Activated CD8-positive, alpha-beta T cell treated with anti-CD3 and anti-CD28 coated beads for 36 hours (primary cell): ENCODE measurements around the gene EFHC1. TPM values are rescaled to one million over a fixed set of nuclear protein-coding genes. Genes with fewer than 3 reads are reported as not detected.

Experiments used
- ATAC-seq: fragments of 200-7000 bp; cut with Tn5 transposase; one replicate; pipeline ENCODE4 v1.10.0; 2021; ENCODE audit warnings: mild to moderate bottlenecking, moderate library complexity
- CTCF ChIA-PET: fragments of 350-600 bp; sonication (Branson Sonifier 250); formaldehyde crosslinking; loops from one replicate; lab custom pipeline; 2021; ENCODE audit warnings: antibody characterized with exemption; lab: Charles Lee
- POLR2A ChIA-PET: fragments of 350-600 bp; sonication (Branson Sonifier 250); formaldehyde crosslinking; loops from one replicate; lab custom pipeline; 2021; ENCODE audit warnings: antibody characterized with exemption; lab: Charles Lee
- DNase-seq: peaks from one replicate; pipeline ENCODE4 v3.0.0-alpha.2; 2020
- H3K27ac Mint-ChIP-seq: one replicate; pipeline ENCODE4 v1.8.0; 2021; ENCODE audit warnings: mild to moderate bottlenecking, mixed read lengths
- H3K27me3 Mint-ChIP-seq: one replicate; pipeline ENCODE4 v1.8.0; 2021; ENCODE audit warnings: mixed read lengths
- H3K36me3 Mint-ChIP-seq: one replicate; pipeline ENCODE4 v1.8.0; 2021; ENCODE audit warnings: low read depth, mixed read lengths
- H3K4me1 Mint-ChIP-seq: one replicate; pipeline ENCODE4 v1.8.0; 2021; ENCODE audit warnings: low read depth, mixed read lengths
- H3K4me3 Mint-ChIP-seq: one replicate; pipeline ENCODE4 v1.8.0; 2021; ENCODE audit warnings: mild to moderate bottlenecking, moderate library complexity, mixed read lengths
- H3K9me3 Mint-ChIP-seq: one replicate; pipeline ENCODE4 v1.8.0; 2021; ENCODE audit warnings: mixed read lengths
- CTCF ChIP-seq: fragments of 200-600 bp; IDR thresholded peaks from one replicate; pipeline ENCODE4 v1.8.0; 2022; ENCODE audit warnings: antibody characterized with exemption, mild to moderate bottlenecking
- intact Hi-C: fragments of 100-400 bp; cut with micrococcal nuclease; formaldehyde crosslinking; loops from one replicate; pipeline ENCODE4 v1.10.0; 2022
- total RNA-seq, 2 experiments: library from RNA; stranded (reverse); gene quantifications; one replicate each; pipeline ENCODE4 v1.2.3, GENCODE V29; 2021

EFHC1 gene
- total RNA-seq, 2 experiments from 2014 or later: 1.9 to 2.1 TPM

GRCh38 chr6:52546678-52547077, 126.5 kb downstream of the EFHC1 start:
- ATAC-seq (no peak), DNase-seq (no peak)
- H3K36me3 Mint-ChIP-seq: no peaks in the 10 kb centered on the region
- peaks cover 5% of the 10 kb centered on the region for H3K4me1 Mint-ChIP-seq
- CTCF ChIA-PET: no interaction called here
- POLR2A ChIA-PET: no interaction called here
- H3K27ac Mint-ChIP-seq: no peak overlapping the region
- H3K4me3 Mint-ChIP-seq: no peak overlapping the region
- TF ChIP-seq CTCF: no peak
- no peaks in the 10 kb centered on the region for H3K9me3 Mint-ChIP-seq
- H3K27me3 Mint-ChIP-seq: no peaks in the 10 kb centered on the region
- intact Hi-C loops: no loop called here

GRCh38 chr6:52547647-52548352, 127.7 kb downstream of the EFHC1 start:
- no peak overlapping the region for H3K4me3 Mint-ChIP-seq
- ChIA-PET POLR2A (no interaction called here), CTCF (no interaction called here)
- TF ChIP-seq CTCF: no peak
- peaks cover 5% of the 10 kb centered on the region for H3K4me1 Mint-ChIP-seq
- no peak overlapping the region for H3K27ac Mint-ChIP-seq
- no peaks in the 10 kb centered on the region for H3K9me3 Mint-ChIP-seq
- no peak for ATAC-seq
- no peak for DNase-seq
- intact Hi-C loops: no loop called here
- H3K36me3 Mint-ChIP-seq: no peaks in the 10 kb centered on the region
- no peaks in the 10 kb centered on the region for H3K27me3 Mint-ChIP-seq

- no peak for ATAC-seq
- no peak overlapping the region for H3K4me3 Mint-ChIP-seq
Observed at GRCh38 chr6:52548353-52548713, 128.2 kb downstream of the EFHC1 start.

GRCh38 chr6:52548999-52549398, 128.9 kb downstream of the EFHC1 start:
- ATAC-seq (no peak), DNase-seq (no peak)
- POLR2A ChIA-PET: interaction anchor here (0.8 kb wide), 1 partner anchor 86 kb away, joined by 3 read pairs; no protein-coding TSS in a partner anchor
- CTCF ChIA-PET: interaction anchor here (1.6 kb wide), 1 partner anchor 104 kb away, joined by 3 read pairs; no protein-coding TSS in a partner anchor
- Mint-ChIP-seq H3K4me3 (no peak overlapping the region), H3K36me3 (no peaks in the 10 kb centered on the region), H3K4me1 (peaks cover 5% of the 10 kb centered on the region), H3K27me3 (no peaks in the 10 kb centered on the region), H3K9me3 (no peaks in the 10 kb centered on the region), H3K27ac (no peak overlapping the region)
- intact Hi-C loops: no loop called here
- TF ChIP-seq CTCF: no peak

More at GRCh38 chr6:52548353-52548713, 128.2 kb downstream of the EFHC1 start:
- H3K36me3 Mint-ChIP-seq: no peaks in the 10 kb centered on the region
- H3K27me3 Mint-ChIP-seq: no peaks in the 10 kb centered on the region
- no peak for DNase-seq
- H3K9me3 Mint-ChIP-seq: no peaks in the 10 kb centered on the region
- POLR2A ChIA-PET: no interaction called here
- intact Hi-C loops: no loop called here
- H3K4me1 Mint-ChIP-seq: peaks cover 5% of the 10 kb centered on the region
- H3K27ac Mint-ChIP-seq: no peak overlapping the region
- CTCF ChIA-PET: interaction anchor here (1.6 kb wide), 1 partner anchor 104 kb away, joined by 3 read pairs; no protein-coding TSS in a partner anchor
- TF ChIP-seq CTCF: no peak

GRCh38 chr6:52549428-52549827, 129.3 kb downstream of the EFHC1 start:
- Mint-ChIP-seq H3K27me3 (no peaks in the 10 kb centered on the region), H3K4me3 (no peak overlapping the region), H3K9me3 (no peaks in the 10 kb centered on the region), H3K27ac (no peak overlapping the region), H3K4me1 (peaks cover 5% of the 10 kb centered on the region), H3K36me3 (no peaks in the 10 kb centered on the region)
- TF ChIP-seq CTCF: no peak
- ATAC-seq (no peak), DNase-seq (no peak)
- intact Hi-C loops: no loop called here
- CTCF ChIA-PET: interaction anchor here (0.6 to 1.6 kb wide), 2 partner anchors 40 to 103 kb away, joined by 3 read pairs; no protein-coding TSS in a partner anchor
- POLR2A ChIA-PET: interaction anchor here (0.8 kb wide), 1 partner anchor 85 kb away, joined by 3 read pairs; no protein-coding TSS in a partner anchor
